ENCODE measurements around the gene PRLR. TPM values are rescaled to one million over a fixed set of nuclear protein-coding genes. Genes with fewer than 3 reads are reported as not detected.

The PRLR gene
- total and polyA plus RNA-seq, 10 of the 15 experiments (the other 5 are each of a cell fraction or from before 2014, with no cell fraction given) = 0.03 to 8.1 (median 0.20) TPM

- in situ Hi-C loops (cut with MboI) (no loop called here), intact Hi-C loops (cut with micrococcal nuclease; ENCODE audit: unreplicated experiment) (no loop called here)
- 39% methylated on average over 4 of the region's 4 CpGs for WGBS (ENCODE audit: insufficient coverage, insufficient replicate concordance, low lambda C conversion rate, missing lambda C conversion rate)
- no peak for ATAC-seq
- no TSS peak for BruUV-seq (replicated peaks)
- CTCF ChIA-PET = no interaction called here
- H2AFZ ChIP-seq (ENCODE audit: control insufficient read depth, low read depth, low read length) = no peak overlapping the region
- RAD21 ChIA-PET (ENCODE audit: unreplicated experiment) = no interaction called here
- no peaks in the 10 kb centered on the region for H3K79me2 ChIP-seq (ENCODE audit: control insufficient read depth, insufficient read depth, low read length)
- H3K27me3 ChIP-seq (replicated peaks in 1 of 2; ENCODE audit: control insufficient read depth in 2 of 2, insufficient read depth in 2 of 2, low read length in 1 of 2) = no peaks in the 10 kb centered on the region
- no peak for DNase-seq (ENCODE audit: low read depth, low spot score)
- no peaks in the 10 kb centered on the region for H4K20me1 ChIP-seq (ENCODE audit: control insufficient read depth, insufficient read depth)
- SMC1A ChIA-PET (ENCODE audit: uncharacterized antibody, unreplicated experiment) = interaction anchor here (1.4 kb wide), 1 partner anchor 77 kb away, joined by 3 read pairs; no protein-coding TSS in a partner anchor
- H3K27ac ChIP-seq (ENCODE audit: control insufficient read depth, insufficient read depth) = no peak overlapping the region
- H3K4me2 ChIP-seq (ENCODE audit: control insufficient read depth, insufficient read depth) = no peak overlapping the region
- POLR2A ChIA-PET = no interaction called here
- no peaks in the 10 kb centered on the region for H3K9me3 ChIP-seq (replicated peaks; ENCODE audit: control insufficient read depth, insufficient read depth, low read length)
- no peaks in the 10 kb centered on the region for H3K4me1 ChIP-seq (ENCODE audit: control insufficient read depth, insufficient read depth, low read length)
- TF ChIP-seq RELA (IDR thresholded peaks at IDR 0.05; ENCODE audit: borderline replicate concordance, partially characterized antibody) = no peak
- TF ChIP-seq CREM (IDR thresholded peaks at IDR 0.05; ENCODE audit: low read depth) = no peak
- no peak for TF ChIP-seq SIN3A (IDR thresholded peaks at IDR 0.05; ENCODE audit: low read depth, low read length)
- no peak for TF ChIP-seq WRNIP1 (IDR thresholded peaks at IDR 0.05; ENCODE audit: borderline replicate concordance, low read depth, low read length)
- TF ChIP-seq POU2F2 (IDR thresholded peaks at IDR 0.05; ENCODE audit: borderline replicate concordance, low read depth, low read length) = no peak
- TF ChIP-seq MTA3 (IDR thresholded peaks at IDR 0.05; ENCODE audit: borderline replicate concordance, low read length) = no peak
- TF ChIP-seq REST (IDR thresholded peaks at IDR 0.05; ENCODE audit: low read depth, low read length) = no peak
- TF ChIP-seq IRF5 (IDR thresholded peaks at IDR 0.05; ENCODE audit: borderline replicate concordance) = no peak
- TF ChIP-seq CEBPB (IDR thresholded peaks at IDR 0.05; ENCODE audit: borderline replicate concordance in 1 of 2, low read depth in 2 of 2, low read length in 2 of 2) = no peak
- no peak for TF ChIP-seq POLR2AphosphoS5 (IDR thresholded peaks at IDR 0.05; ENCODE audit: low read length)
- no peak for TF ChIP-seq HCFC1 (IDR thresholded peaks at IDR 0.05; ENCODE audit: low read length)
- no peak overlapping the region for H3K9ac ChIP-seq (ENCODE audit: control insufficient read depth, insufficient read depth, low read length)
- no peak overlapping the region for H3K4me3 ChIP-seq
- no peak for FAIRE-seq
- H3K36me3 ChIP-seq (ENCODE audit: control insufficient read depth in 2 of 2, insufficient read depth in 2 of 2, low read length in 1 of 2) = no peaks in the 10 kb centered on the region
Observed at GRCh38 chr5:35046774-35047173, 183.5 kb downstream of the PRLR start.
